Left lung (tissue), 10 donors: ENCODE data around the gene IWS1. TPM values are rescaled to one million over a fixed set of nuclear protein-coding genes. Genes with fewer than 3 reads are reported as not detected.

Experiments used
- ATAC-seq: fragments of 200-7000 bp; cut with Tn5 transposase; one replicate; pipeline ENCODE4 v1.9.1; 2020; ENCODE audit warnings: moderate library complexity
- DNase-seq, 4 donors: peaks; one replicate each; pipeline ENCODE4 v3.0.0-alpha.2; 2013 to 2020
- H3K27ac ChIP-seq, 2 donors: fragments of 200-600 bp; sonication (generic) in 1 of 2; one replicate each; pipeline versions ENCODE4 v1.5.0 to v1.8.0; 2020 to 2021
- H3K27me3 ChIP-seq, 2 donors: fragments of 200-600 bp; sonication (generic) in 1 of 2; one replicate each; pipeline versions ENCODE4 v1.5.0 to v1.8.0; 2020 to 2021
- H3K36me3 ChIP-seq, 2 donors: fragments of 200-600 bp; sonication (generic) in 1 of 2; one replicate each; pipeline versions ENCODE4 v1.5.0 to v1.8.0; 2020 to 2021
- H3K4me1 ChIP-seq, 2 donors: fragments of 200-600 bp; one replicate each; pipeline ENCODE4 v1.8.0; 2021
- H3K4me3 ChIP-seq, 2 donors: fragments of 200-600 bp; sonication (generic) in 1 of 2; one replicate each; pipeline versions ENCODE4 v1.5.0 to v1.8.0; 2020 to 2021; ENCODE audit warnings: mild to moderate bottlenecking in 1 of 2
- H3K9me3 ChIP-seq, 2 donors: fragments of 200-600 bp; sonication (generic) in 1 of 2; one replicate each; pipeline versions ENCODE4 v1.5.0 to v1.8.0; 2020 to 2021
- intact Hi-C, 2 donors: fragments of 100-400 bp; cut with DNase I; formaldehyde crosslinking; loops; one replicate each; pipeline versions ENCODE4 v1.11.2 to v1.14.2; 2022
- polyA plus RNA-seq, 6 donors: library from polyadenylated mRNA; unstranded; fragments of 120-200 nt; gene quantifications; one replicate each; pipeline ENCODE4 v1.2.1, GENCODE V29; 2013; ENCODE audit not compliant: insufficient read length in 6 of 6
- total RNA-seq, 2 donors: library from RNA; stranded (reverse); fragmentation: NEBNext Ultra II Directional; extraction: Animal tissue kit (Norgen Biotek cat#: 25700); gene quantifications; one replicate each; pipeline ENCODE4 v1.2.1, GENCODE V29; 2021
- TF ChIP-seq, protein P1 (sequence below), 2 donors: fragments of 200-600 bp; sonication (generic) in 1 of 2; IDR thresholded peaks; one replicate each; pipeline versions ENCODE4 v1.5.0 to v1.8.0; 2021; ENCODE audit warnings: antibody characterized with exemption in 2 of 2
- donor health status: DM: no; HTN: yes; CAD: no.
- donor health status: DM: no; HTN: no; CAD: no.

Gene IWS1
- total and polyA plus RNA-seq, 8 donors: 37.2 to 72.9 (median 67.5) TPM

DNA sequence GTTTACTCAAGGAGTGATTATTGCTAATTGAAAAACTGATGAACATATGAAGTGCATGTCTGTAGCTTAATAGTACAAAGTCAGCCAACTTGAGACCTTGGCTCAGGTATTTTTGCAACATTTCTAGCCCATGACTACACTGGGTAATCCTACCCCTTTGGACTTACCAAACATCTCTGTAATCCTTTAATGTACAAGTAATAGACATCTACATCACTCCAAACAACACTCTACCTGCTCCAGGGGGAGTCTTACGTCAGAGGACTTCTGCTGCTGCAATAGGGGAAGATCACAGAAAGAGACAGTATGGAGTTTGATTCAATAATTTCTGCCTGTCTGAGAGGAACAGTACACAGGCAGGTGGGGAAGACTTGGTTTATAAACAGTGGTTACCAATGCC, 54.0 kb downstream of the IWS1 start:
- TF ChIP-seq, protein P1, sequence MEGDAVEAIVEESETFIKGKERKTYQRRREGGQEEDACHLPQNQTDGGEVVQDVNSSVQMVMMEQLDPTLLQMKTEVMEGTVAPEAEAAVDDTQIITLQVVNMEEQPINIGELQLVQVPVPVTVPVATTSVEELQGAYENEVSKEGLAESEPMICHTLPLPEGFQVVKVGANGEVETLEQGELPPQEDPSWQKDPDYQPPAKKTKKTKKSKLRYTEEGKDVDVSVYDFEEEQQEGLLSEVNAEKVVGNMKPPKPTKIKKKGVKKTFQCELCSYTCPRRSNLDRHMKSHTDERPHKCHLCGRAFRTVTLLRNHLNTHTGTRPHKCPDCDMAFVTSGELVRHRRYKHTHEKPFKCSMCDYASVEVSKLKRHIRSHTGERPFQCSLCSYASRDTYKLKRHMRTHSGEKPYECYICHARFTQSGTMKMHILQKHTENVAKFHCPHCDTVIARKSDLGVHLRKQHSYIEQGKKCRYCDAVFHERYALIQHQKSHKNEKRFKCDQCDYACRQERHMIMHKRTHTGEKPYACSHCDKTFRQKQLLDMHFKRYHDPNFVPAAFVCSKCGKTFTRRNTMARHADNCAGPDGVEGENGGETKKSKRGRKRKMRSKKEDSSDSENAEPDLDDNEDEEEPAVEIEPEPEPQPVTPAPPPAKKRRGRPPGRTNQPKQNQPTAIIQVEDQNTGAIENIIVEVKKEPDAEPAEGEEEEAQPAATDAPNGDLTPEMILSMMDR (IDR thresholded peaks at IDR 0.05): no peak
- ATAC-seq: no peak
- Histone ChIP-seq H3K36me3 (peaks cover 0 to 30% of the 10 kb centered on the region in 2 donors), H3K27ac (no peak overlapping the region), H3K27me3 (no peaks in the 10 kb centered on the region), H3K4me1 (no peaks in the 10 kb centered on the region), H3K9me3 (peaks cover 0 to 5% of the 10 kb centered on the region in 2 donors), H3K4me3 (no peak overlapping the region)
- DNase-seq: no peak
- intact Hi-C loops: no loop called here

GRCh38 chr2:127471286-127471988, 54.9 kb downstream of the IWS1 start:
- Histone ChIP-seq H3K27ac (no peak overlapping the region), H3K9me3 (peaks cover 0 to 5% of the 10 kb centered on the region in 2 donors), H3K36me3 (peaks cover 0 to 38% of the 10 kb centered on the region in 2 donors), H3K4me3 (no peak overlapping the region), H3K27me3 (no peaks in the 10 kb centered on the region), H3K4me1 (no peaks in the 10 kb centered on the region)
- intact Hi-C loops: no loop called here
- TF ChIP-seq, protein P1 (IDR thresholded peaks at IDR 0.05): no peak
- DNase-seq (no peak), ATAC-seq (no peak)

- no peak overlapping the region for H3K4me3 ChIP-seq
- DNase-seq (no peak), ATAC-seq (no peak)
- H3K4me1 ChIP-seq: no peaks in the 10 kb centered on the region
- H3K27ac ChIP-seq: no peak overlapping the region
- H3K36me3 ChIP-seq: peaks cover 0 to 43% of the 10 kb centered on the region in 2 donors
- TF ChIP-seq, protein P1 (IDR thresholded peaks at IDR 0.05): no peak
- intact Hi-C loops: no loop called here
- no peaks in the 10 kb centered on the region for H3K27me3 ChIP-seq
- H3K9me3 ChIP-seq: no peaks in the 10 kb centered on the region
These were observed 56.3 kb downstream of the IWS1 start for GRCh38 chr2:127469974-127470373.

DNA sequence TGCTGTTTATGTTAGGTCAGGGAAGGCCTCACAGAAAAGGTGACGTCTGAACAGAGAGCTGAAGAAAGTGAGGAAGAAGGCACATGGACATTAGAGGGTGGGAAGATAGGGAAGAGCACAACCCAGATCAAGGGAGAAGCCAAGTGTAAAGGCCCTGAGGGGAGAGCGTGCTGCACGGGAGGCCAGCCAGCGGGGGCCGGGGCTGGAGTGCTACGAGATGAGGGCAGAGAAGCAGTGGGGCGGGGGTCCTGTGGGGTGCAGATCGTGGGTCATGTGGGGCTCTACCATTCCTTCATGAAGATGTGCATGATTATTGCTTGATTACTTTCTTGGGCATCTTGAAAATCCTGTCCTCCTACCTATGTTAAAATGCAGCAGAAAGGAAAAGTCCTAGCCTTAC, 57.2 kb downstream of the IWS1 start:
- Histone ChIP-seq H3K9me3 (no peaks in the 10 kb centered on the region), H3K27ac (no peak overlapping the region), H3K36me3 (peaks cover 0 to 43% of the 10 kb centered on the region in 2 donors), H3K27me3 (no peaks in the 10 kb centered on the region), H3K4me3 (no peak overlapping the region), H3K4me1 (no peaks in the 10 kb centered on the region)
- intact Hi-C loops: no loop called here
- DNase-seq (no peak), ATAC-seq (no peak)
- TF ChIP-seq, protein P1 (IDR thresholded peaks at IDR 0.05): no peak

GRCh38 chr2:127465258-127465657, 61.0 kb downstream of the IWS1 start:
- DNase-seq (no peak), ATAC-seq (no peak)
- no peak overlapping the region for H3K27ac ChIP-seq
- H3K27me3 ChIP-seq: no peaks in the 10 kb centered on the region
- H3K4me1 ChIP-seq: no peaks in the 10 kb centered on the region
- no peaks in the 10 kb centered on the region for H3K9me3 ChIP-seq
- intact Hi-C loops: no loop called here
- no peak overlapping the region for H3K4me3 ChIP-seq
- H3K36me3 ChIP-seq: peaks cover 0 to 43% of the 10 kb centered on the region in 2 donors
- TF ChIP-seq, protein P1 (IDR thresholded peaks at IDR 0.05): no peak
